Lower lobe of right lung (tissue), 2 donors: ENCODE data around the gene GPX4. TPM values are rescaled to one million over a fixed set of nuclear protein-coding genes. Genes with fewer than 3 reads are reported as not detected.

Experiments
- ATAC-seq, 2 donors: fragments of 200-7000 bp; cut with Tn5 transposase; one replicate each; pipeline ENCODE4 v1.9.1; 2020 to 2022; ENCODE audit warnings: mild to moderate bottlenecking in 2 of 2, moderate library complexity in 2 of 2
- DNase-seq: peaks from one replicate; pipeline ENCODE4 v3.0.0-alpha.2; 2020
- H3K27ac ChIP-seq: fragments of 200-600 bp; one replicate; pipeline ENCODE4 v1.8.0; 2022
- H3K27me3 ChIP-seq: fragments of 200-600 bp; one replicate; pipeline ENCODE4 v1.8.0; 2022; ENCODE audit warnings: low read depth
- H3K36me3 ChIP-seq: fragments of 200-600 bp; one replicate; pipeline ENCODE4 v1.8.0; 2022; ENCODE audit warnings: mild to moderate bottlenecking
- H3K4me1 ChIP-seq: fragments of 200-600 bp; one replicate; pipeline ENCODE4 v1.8.0; 2022
- H3K4me3 ChIP-seq: fragments of 200-600 bp; one replicate; pipeline ENCODE4 v1.8.0; 2022; ENCODE audit warnings: mild to moderate bottlenecking
- H3K9me3 ChIP-seq: fragments of 200-600 bp; one replicate; pipeline ENCODE4 v1.8.0; 2022
- intact Hi-C: fragments of 100-400 bp; cut with DNase I; formaldehyde crosslinking; loops from one replicate; pipeline ENCODE4 v1.11.0; 2022
- total RNA-seq: library from RNA; stranded (reverse); fragmentation: NEBNext Ultra II Directional; extraction: Animal tissue kit (Norgen Biotek cat#: 25700); gene quantifications from one replicate; pipeline ENCODE4 v1.2.1, GENCODE V29; 2021
- TF ChIP-seq, protein P1 (sequence below): fragments of 200-600 bp; IDR thresholded peaks from one replicate; pipeline ENCODE4 v1.8.0; 2022; ENCODE audit warnings: antibody characterized with exemption, mild to moderate bottlenecking
- donor health status: DM: no; HTN: yes; CAD: no; lungs with severe emphysema.

The GPX4 gene
- total RNA-seq, 1 donor from 2014 or later: 378 TPM

- peaks cover 25% of the 10 kb centered on the region for H3K4me1 ChIP-seq
- no peaks in the 10 kb centered on the region for H3K27me3 ChIP-seq
- H3K36me3 ChIP-seq: peaks cover 96% of the 10 kb centered on the region
- no peaks in the 10 kb centered on the region for H3K9me3 ChIP-seq
- DNase-seq: no peak
- H3K27ac ChIP-seq: no peak overlapping the region
- H3K4me3 ChIP-seq: no peak overlapping the region
- TF ChIP-seq, protein P1, sequence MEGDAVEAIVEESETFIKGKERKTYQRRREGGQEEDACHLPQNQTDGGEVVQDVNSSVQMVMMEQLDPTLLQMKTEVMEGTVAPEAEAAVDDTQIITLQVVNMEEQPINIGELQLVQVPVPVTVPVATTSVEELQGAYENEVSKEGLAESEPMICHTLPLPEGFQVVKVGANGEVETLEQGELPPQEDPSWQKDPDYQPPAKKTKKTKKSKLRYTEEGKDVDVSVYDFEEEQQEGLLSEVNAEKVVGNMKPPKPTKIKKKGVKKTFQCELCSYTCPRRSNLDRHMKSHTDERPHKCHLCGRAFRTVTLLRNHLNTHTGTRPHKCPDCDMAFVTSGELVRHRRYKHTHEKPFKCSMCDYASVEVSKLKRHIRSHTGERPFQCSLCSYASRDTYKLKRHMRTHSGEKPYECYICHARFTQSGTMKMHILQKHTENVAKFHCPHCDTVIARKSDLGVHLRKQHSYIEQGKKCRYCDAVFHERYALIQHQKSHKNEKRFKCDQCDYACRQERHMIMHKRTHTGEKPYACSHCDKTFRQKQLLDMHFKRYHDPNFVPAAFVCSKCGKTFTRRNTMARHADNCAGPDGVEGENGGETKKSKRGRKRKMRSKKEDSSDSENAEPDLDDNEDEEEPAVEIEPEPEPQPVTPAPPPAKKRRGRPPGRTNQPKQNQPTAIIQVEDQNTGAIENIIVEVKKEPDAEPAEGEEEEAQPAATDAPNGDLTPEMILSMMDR: no peak
- intact Hi-C loops: no loop called here
- ATAC-seq: no peak
These were observed 12.0 kb downstream of the GPX4 start for GRCh38 chr19:1115646-1116420.

DNA sequence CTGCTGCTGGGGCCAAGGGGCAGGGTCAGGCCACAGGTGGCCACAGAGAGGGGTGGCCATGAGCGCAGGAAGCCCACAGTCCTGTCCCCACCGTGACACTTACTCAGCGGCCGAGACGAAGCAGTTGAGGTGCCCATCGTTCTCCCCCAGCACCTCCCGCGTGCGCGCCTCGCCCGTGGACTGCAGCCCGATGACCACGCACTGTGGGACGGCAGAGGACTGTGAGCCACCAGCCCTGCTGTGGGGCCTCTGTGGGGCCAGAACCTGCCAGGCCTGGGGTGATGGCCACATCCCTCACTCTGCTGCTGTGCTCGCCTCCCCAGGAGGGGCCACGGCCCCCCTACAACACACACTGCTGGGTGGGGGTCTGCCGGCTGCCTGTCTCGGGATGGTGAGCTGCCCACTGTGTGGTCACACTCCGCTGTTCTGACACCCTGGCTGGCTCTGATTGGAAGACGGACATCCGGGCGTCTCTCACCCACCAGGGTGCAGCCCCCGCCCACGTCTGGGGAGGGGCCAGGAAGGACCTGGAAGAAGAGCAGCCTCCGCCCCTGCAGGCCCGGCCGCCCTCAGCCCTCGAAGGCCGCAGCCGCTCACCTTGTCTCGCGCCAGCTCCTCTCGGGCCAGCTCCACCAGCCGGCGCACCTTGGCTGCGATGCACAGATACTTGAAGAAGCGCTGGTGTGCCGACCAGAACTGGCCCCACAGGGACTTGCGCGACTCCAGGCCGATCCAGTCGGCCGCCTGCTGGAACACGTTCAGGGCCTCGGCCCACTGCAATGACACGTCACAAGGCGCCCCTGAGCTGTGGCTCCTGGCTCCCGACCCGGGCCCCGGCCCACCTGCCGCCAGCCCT is 13.2 kb downstream of the GPX4 start:
- H3K4me1 ChIP-seq: peaks cover 24% of the 10 kb centered on the region
- intact Hi-C loops: no loop called here
- H3K9me3 ChIP-seq: no peaks in the 10 kb centered on the region
- peaks cover 97% of the 10 kb centered on the region for H3K36me3 ChIP-seq
- TF ChIP-seq, protein P1: no peak
- H3K27ac ChIP-seq: no peak overlapping the region
- no peak for ATAC-seq
- DNase-seq: peak; percentile 45
- no peaks in the 10 kb centered on the region for H3K27me3 ChIP-seq
- no peak overlapping the region for H3K4me3 ChIP-seq

- H3K4me1 ChIP-seq: peaks cover 17% of the 10 kb centered on the region
- H3K27me3 ChIP-seq: no peaks in the 10 kb centered on the region
- H3K27ac ChIP-seq: no peak overlapping the region
- intact Hi-C loops: no loop called here
- no peaks in the 10 kb centered on the region for H3K9me3 ChIP-seq
- H3K36me3 ChIP-seq: peaks cover 97% of the 10 kb centered on the region
- TF ChIP-seq, protein P1: no peak
- DNase-seq (peak; percentile 34), ATAC-seq (no peak)
- no peak overlapping the region for H3K4me3 ChIP-seq
These were observed 13.9 kb downstream of the GPX4 start for GRCh38 chr19:1117654-1118053.

DNA sequence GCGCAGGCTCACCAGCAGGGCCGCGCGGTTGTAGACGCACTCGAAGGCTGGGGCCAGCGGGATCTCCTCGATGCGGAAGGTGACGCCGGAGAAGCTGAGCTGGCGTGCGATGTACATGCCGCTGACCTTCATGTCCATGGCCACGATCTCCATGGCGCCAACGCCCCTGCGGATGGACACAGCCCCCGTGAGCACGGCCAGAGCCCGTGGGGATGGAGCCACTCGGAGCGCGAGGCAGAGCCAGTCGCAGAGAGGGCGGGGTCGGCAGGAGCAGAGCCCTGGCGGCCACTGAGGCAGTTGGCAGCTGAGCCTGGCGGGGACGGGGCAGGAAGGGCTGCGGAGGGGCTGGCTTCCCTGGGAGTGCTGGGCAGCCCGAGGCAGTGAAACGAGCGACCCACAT is 15.2 kb downstream of the GPX4 start:
- no peaks in the 10 kb centered on the region for H3K9me3 ChIP-seq
- no peaks in the 10 kb centered on the region for H3K27me3 ChIP-seq
- peaks cover 4% of the 10 kb centered on the region for H3K4me1 ChIP-seq
- TF ChIP-seq, protein P1: no peak
- peaks cover 100% of the 10 kb centered on the region for H3K36me3 ChIP-seq
- intact Hi-C loops: no loop called here
- no peak overlapping the region for H3K27ac ChIP-seq
- H3K4me3 ChIP-seq: no peak overlapping the region
- ATAC-seq (no peak), DNase-seq (no peak)

- DNase-seq: no peak
- TF ChIP-seq, protein P1: no peak
- intact Hi-C loops: no loop called here
These were observed 15.9 kb downstream of the GPX4 start for GRCh38 chr19:1119475-1120217.

More at GRCh38 chr19:1119475-1120217, 15.9 kb downstream of the GPX4 start:
- no peak for ATAC-seq
- Histone ChIP-seq H3K36me3 (peaks cover 100% of the 10 kb centered on the region), H3K4me1 (no peaks in the 10 kb centered on the region), H3K27me3 (no peaks in the 10 kb centered on the region), H3K9me3 (no peaks in the 10 kb centered on the region), H3K27ac (no peak overlapping the region), H3K4me3 (no peak overlapping the region)
